ENCODE data around the gene CCDC149. TPM values are rescaled to one million over a fixed set of nuclear protein-coding genes. Genes with fewer than 3 reads are reported as not detected.

CCDC149 gene
- total and polyA plus RNA-seq, 4 donors: 1.4 to 11.2 (median 3.4) TPM

- no peak for TF ChIP-seq REST (IDR thresholded peaks at IDR 0.05)
- no peak for TF ChIP-seq HNF4G (IDR thresholded peaks at IDR 0.05)
- no peak for TF ChIP-seq YY1 (IDR thresholded peaks at IDR 0.05)
- no peak for TF ChIP-seq GABPA (IDR thresholded peaks at IDR 0.05 in 1 of 2, conservative IDR thresholded peaks at IDR 0.05 in 1 of 2)
- TF ChIP-seq TAF1 (conservative IDR thresholded peaks at IDR 0.05): no peak
Measured at GRCh38 chr4:24894846-24895245, 18.0 kb downstream of the CCDC149 start (continued).

- no peak for TF ChIP-seq GABPA (IDR thresholded peaks at IDR 0.05 in 1 of 2, conservative IDR thresholded peaks at IDR 0.05 in 1 of 2)
- no peak for TF ChIP-seq RAD21 (IDR thresholded peaks at IDR 0.05)
- TF ChIP-seq ZBTB33 (IDR thresholded peaks at IDR 0.05): no peak
- TF ChIP-seq FOXA1 (IDR thresholded peaks at IDR 0.05): no peak
- TF ChIP-seq SP1 (IDR thresholded peaks at IDR 0.05): no peak
- TF ChIP-seq HNF4G (IDR thresholded peaks at IDR 0.05): no peak
- TF ChIP-seq MAX (IDR thresholded peaks at IDR 0.05): no peak
- TF ChIP-seq HNF4A (conservative IDR thresholded peaks at IDR 0.05): no peak
- no peak for TF ChIP-seq RXRA (IDR thresholded peaks at IDR 0.05)
- no peak for TF ChIP-seq REST (IDR thresholded peaks at IDR 0.05)
- no peak for TF ChIP-seq FOXA2 (IDR thresholded peaks at IDR 0.05)
- no peak for DNase-seq (ENCODE audit: low spot score)
- Histone ChIP-seq H3K36me3 (ENCODE audit: control insufficient read depth in 4 of 4, insufficient read depth in 3 of 4, low read depth in 1 of 4, low read length in 3 of 4) (peaks cover 0 to 3% (median 0%) of the 10 kb centered on the region in 4 donors), H3K4me1 (ENCODE audit: control insufficient read depth in 4 of 4, insufficient read depth in 4 of 4, low read length in 3 of 4) (no peaks in the 10 kb centered on the region), H3K9ac (ENCODE audit: low read depth in 1 of 2, low read length in 2 of 2) (no peak overlapping the region), H3K9me3 (ENCODE audit: control insufficient read depth in 4 of 4, low read length in 3 of 4) (no peaks in the 10 kb centered on the region), H3K4me3 (ENCODE audit: low read depth in 1 of 3, low read length in 3 of 3) (no peak overlapping the region), H3K27me3 (ENCODE audit: control insufficient read depth in 4 of 4, insufficient read depth in 4 of 4, low read length in 3 of 4) (no peaks in the 10 kb centered on the region), H3K27ac (ENCODE audit: low read depth in 1 of 2, low read length in 2 of 2) (no peak overlapping the region)
- 96% methylated on average over 1 of the region's 1 CpG for WGBS
Measured at GRCh38 chr4:24894243-24894642, 18.6 kb downstream of the CCDC149 start.

Data from liver (tissue), 9 donors.